HuH-7.5 (cell line): ENCODE data around the gene SNX6.
"Not testable (repeated sequence)": the region's sequence is repeated elsewhere in the genome, so short reads cannot be mapped to it uniquely, and the experiment has no call there.

Experiments used
- DNase-seq: peaks from one replicate; pipeline ENCODE4 v3.0.0; 2011; ENCODE audit warnings: low spot score

SNX6 gene

DNA sequence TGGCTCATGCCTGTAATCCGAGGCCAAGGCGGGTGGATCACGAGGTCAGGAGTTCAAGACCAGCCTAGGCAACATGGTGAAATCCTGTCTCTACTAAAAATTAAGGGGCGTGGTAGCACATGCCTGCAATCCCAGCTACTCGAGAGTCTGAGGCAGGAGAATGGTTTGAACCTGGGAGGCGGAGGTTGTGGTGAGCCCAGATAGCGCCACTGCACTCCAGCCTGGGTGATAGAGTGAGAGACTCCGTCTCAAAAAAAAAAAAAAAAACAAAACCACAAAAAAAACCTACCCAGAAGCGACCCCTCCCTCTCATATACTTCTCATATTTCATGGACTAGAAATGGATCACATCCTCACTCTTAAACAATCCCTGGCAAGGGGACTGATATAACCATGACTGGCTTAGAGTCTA is 4.4 kb upstream of the SNX6 start:
- DNase-seq = not testable (repeated sequence)

GRCh38 chr14:34633742-34634141 is 3.8 kb upstream of the SNX6 start:
- DNase-seq = no peak

DNA sequence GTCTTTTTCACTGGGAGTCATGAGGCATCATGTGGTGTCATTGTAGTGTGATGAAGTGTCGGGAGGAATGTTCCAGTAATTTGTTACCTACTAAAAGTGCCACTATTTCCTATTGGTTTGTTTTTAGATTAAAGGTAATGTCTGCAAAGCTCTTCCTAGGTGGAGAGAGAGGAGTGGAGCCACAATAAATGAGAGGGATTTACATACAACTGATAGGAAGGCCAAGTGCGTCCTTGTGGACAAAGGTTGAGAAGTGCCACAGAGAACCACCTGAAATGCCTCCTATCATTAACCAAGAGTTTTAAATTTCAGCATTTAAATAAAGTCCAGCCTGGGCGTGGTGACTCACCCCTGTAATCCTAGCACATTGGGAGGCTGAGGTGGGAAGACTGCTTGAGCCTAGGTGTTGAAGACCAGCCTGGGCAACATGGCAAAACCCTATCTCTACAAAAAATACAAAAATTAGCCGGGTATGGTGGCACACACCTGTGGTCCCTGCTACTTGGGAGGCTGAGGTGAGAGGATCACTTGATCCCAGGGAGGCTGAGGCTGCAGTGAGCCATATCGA is 2.5 kb upstream of the SNX6 start:
- no peak for DNase-seq

DNA sequence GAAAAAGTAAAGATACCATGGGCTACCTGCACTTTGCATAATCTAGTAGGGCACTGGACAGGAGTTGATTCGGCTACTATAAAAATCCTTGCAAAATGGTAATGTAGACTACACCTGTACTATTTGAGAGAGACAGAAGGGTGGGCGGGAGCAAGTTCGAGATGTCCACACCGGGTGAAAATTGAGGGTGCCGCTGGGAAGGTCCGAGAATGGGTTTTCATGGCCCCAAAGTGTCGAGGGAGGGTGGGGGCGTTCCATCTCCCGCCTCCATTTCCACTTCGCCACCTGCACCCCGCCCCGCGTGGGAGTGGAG is 648 bp downstream of the SNX6 start:
- no peak for DNase-seq

DNA sequence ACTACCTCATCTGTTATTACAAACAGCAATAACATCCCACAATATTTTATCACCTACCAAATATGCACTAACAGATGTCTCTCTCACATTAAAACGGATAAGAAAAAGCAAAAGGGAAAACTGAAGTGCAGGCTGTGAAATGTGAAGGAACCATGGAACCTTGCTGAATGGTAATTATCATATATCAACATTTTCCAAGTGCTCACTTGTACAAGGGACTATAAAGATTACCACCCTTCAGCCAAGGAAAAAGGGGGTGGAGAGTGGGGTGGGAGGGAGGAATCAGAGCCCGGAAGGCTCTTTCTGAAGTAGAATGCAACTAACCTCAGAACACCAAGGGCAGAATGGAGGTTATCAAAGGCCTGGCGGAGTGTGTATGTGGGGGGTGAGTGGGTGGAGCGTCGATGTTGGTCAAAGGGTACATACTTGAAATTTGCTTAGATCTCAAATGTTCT is 1.2 kb downstream of the SNX6 start:
- no peak for DNase-seq

GRCh38 chr14:34623506-34623905 is 6.4 kb downstream of the SNX6 start:
- DNase-seq = no peak

GRCh38 chr14:34620839-34621238 is 9.1 kb downstream of the SNX6 start:
- no peak for DNase-seq

DNA sequence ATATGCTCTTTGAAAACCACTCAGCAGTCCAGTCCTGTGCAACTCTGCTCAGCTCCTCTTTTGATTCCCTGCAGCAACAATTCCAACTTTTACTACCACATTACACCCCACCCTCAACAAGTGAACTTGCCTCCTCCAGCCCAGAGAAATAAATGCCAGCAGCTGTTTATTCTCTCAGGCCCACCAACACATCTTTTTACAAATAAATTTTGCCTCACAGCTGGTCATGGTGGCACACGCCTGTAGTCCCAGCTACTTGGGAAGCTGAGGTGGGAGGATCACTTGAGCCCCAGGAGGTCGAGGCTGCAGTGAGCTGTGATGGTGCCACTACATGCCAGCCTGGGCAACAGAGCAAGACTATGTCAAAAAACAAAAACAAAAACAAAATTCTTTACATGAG is 9.8 kb downstream of the SNX6 start:
- no peak for DNase-seq

GRCh38 chr14:34619471-34619870 is 10.5 kb downstream of the SNX6 start:
- DNase-seq = no peak

DNA sequence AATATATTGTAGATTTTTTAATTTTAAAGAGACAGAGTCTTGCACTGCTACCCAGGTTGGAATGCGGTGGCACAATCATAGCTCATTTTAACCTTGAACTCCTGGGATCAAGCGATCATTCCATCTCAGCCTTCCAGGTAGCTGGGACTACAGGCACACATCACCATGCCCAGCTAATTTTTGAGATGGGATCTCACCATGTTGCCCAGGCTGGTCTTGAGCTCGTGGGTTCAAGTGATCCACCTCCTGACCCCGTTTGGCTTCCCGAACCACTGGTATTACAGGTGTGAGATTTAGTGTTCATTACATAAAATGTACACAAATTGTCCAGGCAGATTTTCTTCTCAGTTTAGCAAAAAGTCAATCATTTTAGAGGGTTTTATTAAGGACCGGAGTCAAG is 13.6 kb downstream of the SNX6 start:
- no peak for DNase-seq

DNA sequence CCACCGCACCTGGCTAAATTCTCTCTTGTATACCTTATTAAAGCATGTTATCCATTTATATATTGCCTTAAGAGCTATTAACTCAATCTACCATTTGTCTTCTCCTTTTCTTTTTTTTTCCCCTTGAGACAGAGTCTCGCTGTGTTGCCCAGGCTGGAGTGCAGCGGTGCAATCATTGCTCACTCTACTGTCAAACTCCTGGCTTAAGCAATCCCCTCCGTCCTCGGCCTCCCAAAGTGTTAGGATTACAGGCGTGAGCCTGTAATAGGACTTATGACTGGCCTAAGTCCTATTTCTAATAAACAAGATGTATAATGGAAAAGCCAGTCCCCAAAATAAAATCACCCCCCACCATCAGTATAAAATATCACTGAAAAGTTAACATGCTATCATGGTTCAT is 14.4 kb downstream of the SNX6 start:
- no peak for DNase-seq

- no peak for DNase-seq
These were observed 15.3 kb downstream of the SNX6 start for GRCh38 chr14:34614638-34615037.

GRCh38 chr14:34610101-34610500 is 19.8 kb downstream of the SNX6 start:
- no peak for DNase-seq

- DNase-seq = no peak
These were observed 24.5 kb downstream of the SNX6 start for GRCh38 chr14:34605461-34605860.

- no peak for DNase-seq
These were observed 25.0 kb downstream of the SNX6 start for GRCh38 chr14:34604995-34605394.

- DNase-seq = no peak
These were observed 33.1 kb downstream of the SNX6 start for GRCh38 chr14:34596891-34597290.

- DNase-seq = no peak
These were observed 36.1 kb downstream of the SNX6 start for GRCh38 chr14:34593740-34594375.

GRCh38 chr14:34592623-34593022 is 37.3 kb downstream of the SNX6 start:
- DNase-seq = no peak

DNA sequence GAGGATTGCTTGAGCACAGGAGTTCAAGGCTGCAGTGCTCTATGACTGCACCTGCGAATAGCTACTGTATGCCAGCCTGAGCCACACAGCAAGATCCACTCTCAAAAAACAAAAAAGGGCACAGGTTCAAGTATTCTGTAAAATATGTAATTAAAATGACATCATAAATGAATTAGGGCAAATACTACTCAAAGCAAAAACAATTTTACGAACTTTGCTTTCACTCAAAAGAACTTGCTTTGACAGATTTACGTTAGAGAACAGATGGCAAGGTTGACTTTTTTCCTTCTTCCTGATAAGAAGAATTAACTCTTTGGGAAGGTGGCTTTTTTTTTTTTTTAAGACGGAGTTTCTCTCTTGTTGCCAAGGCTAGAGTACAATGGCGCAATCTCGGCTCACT is 46.4 kb downstream of the SNX6 start:
- DNase-seq = no peak

GRCh38 chr14:34582117-34582680 is 47.7 kb downstream of the SNX6 start:
- no peak for DNase-seq

- DNase-seq = no peak
These were observed 49.6 kb downstream of the SNX6 start for GRCh38 chr14:34580381-34580780.

- no peak for DNase-seq
These were observed 58.2 kb downstream of the SNX6 start for GRCh38 chr14:34571771-34572170.

- DNase-seq = no peak
These were observed 60.2 kb downstream of the SNX6 start for GRCh38 chr14:34569750-34570149.

DNA sequence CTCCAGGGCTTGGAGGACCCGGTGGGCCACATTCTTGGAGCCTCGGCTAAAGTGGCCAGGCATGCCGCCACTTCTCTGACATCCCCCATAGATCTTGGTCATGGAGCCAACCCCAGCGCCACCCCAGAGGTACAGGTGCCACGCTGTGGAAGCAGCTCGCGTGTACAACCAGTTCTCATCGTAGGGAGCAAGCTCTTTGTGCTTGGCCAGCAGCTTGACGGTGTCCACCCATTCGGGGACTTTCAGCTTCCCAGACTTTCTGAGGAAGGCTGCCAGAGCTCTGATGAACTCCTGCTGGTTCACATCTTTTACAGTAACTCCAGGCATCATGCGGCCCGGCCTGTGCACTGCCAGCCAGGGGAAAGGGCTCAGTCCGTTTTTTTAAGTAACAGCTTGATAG is 61.1 kb downstream of the SNX6 start:
- DNase-seq = no peak
